Right atrium auricular region (tissue), 2 donors: ENCODE data around the gene IQSEC2. TPM values are rescaled to one million over a fixed set of nuclear protein-coding genes. Genes with fewer than 3 reads are reported as not detected.

Experiments
- DNase-seq: peaks from one replicate; pipeline ENCODE4 v3.0.0-alpha.2; 2019; ENCODE audit warnings: low spot score
- H3K27ac ChIP-seq, 2 donors: fragments of 200-600 bp; sonication (generic); 1 replicate in 1 of 2; 2 replicates in 1 of 2; pipeline ENCODE4 v1.5.1; 2016 to 2019
- H3K27me3 ChIP-seq, 2 donors: fragments of 200-600 bp; sonication (generic); one replicate each; pipeline versions ENCODE4 v1.5.1 to v1.6.0; 2017 to 2019
- H3K36me3 ChIP-seq: fragments of 200-600 bp; sonication (generic); one replicate; pipeline ENCODE4 v1.5.1; 2016
- H3K4me1 ChIP-seq, 2 donors: fragments of 200-600 bp; sonication (generic); one replicate each; pipeline versions ENCODE4 v1.5.1 to v1.6.0; 2017 to 2019
- H3K4me3 ChIP-seq, 2 donors: fragments of 200-600 bp; sonication (generic); 1 replicate in 1 of 2; 2 replicates in 1 of 2; pipeline ENCODE4 v1.5.1; 2017 to 2019; ENCODE audit warnings: mild to moderate bottlenecking in 1 of 2, moderate library complexity in 1 of 2
- H3K9me3 ChIP-seq, 2 donors: fragments of 200-600 bp; sonication (generic); one replicate each; pipeline ENCODE4 v1.5.1; 2019
- total RNA-seq, 2 donors: library from RNA; depleted of rRNA; stranded (reverse); fragments of >200 nt; gene quantifications; one replicate each; pipeline ENCODE4 v1.1.0, GENCODE V29; 2016
- TF ChIP-seq, protein P1 (sequence below), 2 donors: fragments of 200-600 bp; sonication (generic); IDR thresholded peaks; one replicate each; pipeline ENCODE4 v1.5.1; 2019; ENCODE audit warnings: antibody characterized with exemption in 2 of 2

Gene IQSEC2
- total RNA-seq, 2 donors from 2014 or later: 10.7 to 13.4 TPM

DNA sequence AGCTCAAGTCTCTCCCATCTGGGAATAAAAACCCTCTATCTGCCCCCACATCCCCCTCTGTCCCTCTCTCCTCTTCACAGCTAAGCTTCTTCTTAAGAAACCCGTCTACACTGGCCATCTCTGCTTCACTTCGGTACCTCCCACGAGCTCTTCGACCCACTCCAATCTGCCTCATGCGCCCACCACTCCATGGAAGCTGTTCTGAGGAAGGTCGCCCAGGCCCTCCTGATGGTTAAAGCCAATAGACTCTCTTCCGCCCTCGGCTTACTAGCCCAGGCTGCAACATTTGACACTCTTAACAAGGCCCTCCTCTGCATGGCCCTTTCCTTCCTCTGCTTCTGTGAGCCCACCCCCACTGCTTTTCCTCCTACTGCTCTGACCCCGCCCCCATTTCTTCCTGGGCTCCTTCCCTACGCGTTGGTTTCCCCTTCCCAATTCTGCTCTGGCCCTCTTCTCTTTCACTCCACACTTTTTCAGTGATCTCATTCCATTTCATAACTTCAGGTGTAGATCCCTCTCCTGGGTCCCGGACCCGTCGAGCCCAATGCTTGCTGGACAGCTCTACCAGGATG lies 11.8 kb downstream of the IQSEC2 start:
- DNase-seq: no peak
- no peak overlapping the region for H3K4me3 ChIP-seq
- no peaks in the 10 kb centered on the region for H3K36me3 ChIP-seq
- no peaks in the 10 kb centered on the region for H3K4me1 ChIP-seq
- H3K27ac ChIP-seq: no peak overlapping the region
- TF ChIP-seq, protein P1, sequence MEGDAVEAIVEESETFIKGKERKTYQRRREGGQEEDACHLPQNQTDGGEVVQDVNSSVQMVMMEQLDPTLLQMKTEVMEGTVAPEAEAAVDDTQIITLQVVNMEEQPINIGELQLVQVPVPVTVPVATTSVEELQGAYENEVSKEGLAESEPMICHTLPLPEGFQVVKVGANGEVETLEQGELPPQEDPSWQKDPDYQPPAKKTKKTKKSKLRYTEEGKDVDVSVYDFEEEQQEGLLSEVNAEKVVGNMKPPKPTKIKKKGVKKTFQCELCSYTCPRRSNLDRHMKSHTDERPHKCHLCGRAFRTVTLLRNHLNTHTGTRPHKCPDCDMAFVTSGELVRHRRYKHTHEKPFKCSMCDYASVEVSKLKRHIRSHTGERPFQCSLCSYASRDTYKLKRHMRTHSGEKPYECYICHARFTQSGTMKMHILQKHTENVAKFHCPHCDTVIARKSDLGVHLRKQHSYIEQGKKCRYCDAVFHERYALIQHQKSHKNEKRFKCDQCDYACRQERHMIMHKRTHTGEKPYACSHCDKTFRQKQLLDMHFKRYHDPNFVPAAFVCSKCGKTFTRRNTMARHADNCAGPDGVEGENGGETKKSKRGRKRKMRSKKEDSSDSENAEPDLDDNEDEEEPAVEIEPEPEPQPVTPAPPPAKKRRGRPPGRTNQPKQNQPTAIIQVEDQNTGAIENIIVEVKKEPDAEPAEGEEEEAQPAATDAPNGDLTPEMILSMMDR (IDR thresholded peaks at IDR 0.05): no peak
- peaks cover 0 to 4% of the 10 kb centered on the region in 2 donors for H3K27me3 ChIP-seq
- H3K9me3 ChIP-seq: no peaks in the 10 kb centered on the region

DNA sequence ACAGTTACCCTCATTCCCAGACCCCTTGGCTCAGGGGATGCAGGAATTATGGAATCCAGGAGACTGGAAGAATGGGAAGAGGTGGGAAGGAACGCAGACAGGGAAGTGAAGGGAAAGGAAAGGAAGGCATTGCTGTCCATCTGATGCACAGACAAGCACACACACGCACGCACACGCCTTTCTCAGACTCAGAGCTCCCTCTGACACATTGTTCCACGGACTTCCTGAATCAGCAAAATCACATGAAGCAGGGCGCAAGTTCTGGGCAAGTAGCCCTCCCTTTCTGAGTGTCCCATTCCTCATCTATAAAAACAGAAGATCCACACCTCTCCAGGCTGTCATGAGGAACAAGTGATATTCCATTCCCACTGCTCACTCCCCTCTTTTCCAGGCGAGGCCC lies 13.2 kb downstream of the IQSEC2 start:
- no peak for DNase-seq
- peaks cover 0 to 4% of the 10 kb centered on the region in 2 donors for H3K27me3 ChIP-seq
- TF ChIP-seq, protein P1 (IDR thresholded peaks at IDR 0.05): no peak

DNA sequence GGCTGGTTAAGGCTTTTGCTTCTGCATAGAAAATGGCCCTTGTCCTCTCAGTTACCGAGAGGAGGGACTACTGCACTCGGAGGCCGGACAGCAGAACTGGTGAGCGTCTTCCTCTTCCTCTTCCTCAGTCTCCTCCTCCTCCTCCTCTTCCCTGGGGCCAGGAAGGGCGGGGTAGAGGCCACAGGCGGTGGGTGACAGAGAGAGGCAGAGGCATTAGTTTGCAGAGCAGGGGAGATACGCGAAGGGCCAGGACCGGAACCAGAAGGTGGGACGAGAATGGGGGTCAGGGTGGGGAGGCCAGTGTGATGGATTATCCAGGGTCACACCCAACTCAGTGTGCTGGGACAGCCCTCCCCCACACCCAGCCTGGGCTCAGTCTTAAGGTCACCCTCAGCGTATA lies 14.5 kb downstream of the IQSEC2 start:
- Histone ChIP-seq H3K4me1 (no peaks in the 10 kb centered on the region), H3K4me3 (no peak overlapping the region), H3K36me3 (no peaks in the 10 kb centered on the region), H3K27ac (no peak overlapping the region), H3K27me3 (no peaks in the 10 kb centered on the region), H3K9me3 (no peaks in the 10 kb centered on the region)
- no peak for DNase-seq
- TF ChIP-seq, protein P1 (IDR thresholded peaks at IDR 0.05): no peak

More for the DNA sequence above, 13.2 kb downstream of the IQSEC2 start:
- no peak overlapping the region for H3K27ac ChIP-seq
- H3K9me3 ChIP-seq: no peaks in the 10 kb centered on the region
- no peak overlapping the region for H3K4me3 ChIP-seq
- H3K4me1 ChIP-seq: no peaks in the 10 kb centered on the region
- H3K36me3 ChIP-seq: no peaks in the 10 kb centered on the region

DNA sequence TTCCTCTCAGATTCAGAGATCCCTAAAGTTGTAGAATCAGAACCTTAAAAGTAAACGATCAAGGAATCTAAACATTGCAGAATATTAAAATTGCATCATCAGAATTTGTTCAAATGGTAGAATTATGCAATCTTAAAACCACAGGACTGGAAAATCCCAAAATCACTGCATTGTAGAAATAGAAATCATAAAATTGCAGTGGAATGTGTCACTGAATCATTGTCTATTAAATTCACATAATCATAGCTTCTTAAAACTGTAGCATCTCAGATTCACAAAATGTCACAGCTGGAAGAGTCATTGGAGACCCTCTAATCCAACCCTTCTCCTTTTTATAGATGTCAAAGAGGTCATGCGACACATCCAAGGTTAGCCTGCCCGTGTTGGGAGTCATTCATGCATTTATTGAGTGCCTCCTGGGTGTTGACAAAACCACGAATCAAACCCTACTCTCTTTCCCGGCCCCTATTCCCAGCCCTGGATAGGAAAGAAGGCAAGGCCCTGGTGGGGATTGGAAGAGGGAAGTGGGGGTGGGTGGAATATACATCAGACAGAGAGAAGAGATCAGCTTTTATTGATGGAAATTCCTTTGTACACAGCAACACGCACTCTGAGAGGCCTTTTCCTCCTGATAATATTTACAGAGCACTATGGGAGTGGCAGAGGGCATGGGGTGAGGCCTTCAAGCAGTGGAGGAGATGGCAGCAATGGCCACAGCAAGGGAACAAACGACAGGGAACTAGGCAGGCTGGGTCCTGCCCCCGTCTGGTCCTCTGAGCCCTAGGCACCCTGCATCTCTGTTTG lies 15.4 kb downstream of the IQSEC2 start:
- no peak overlapping the region for H3K4me3 ChIP-seq

DNA sequence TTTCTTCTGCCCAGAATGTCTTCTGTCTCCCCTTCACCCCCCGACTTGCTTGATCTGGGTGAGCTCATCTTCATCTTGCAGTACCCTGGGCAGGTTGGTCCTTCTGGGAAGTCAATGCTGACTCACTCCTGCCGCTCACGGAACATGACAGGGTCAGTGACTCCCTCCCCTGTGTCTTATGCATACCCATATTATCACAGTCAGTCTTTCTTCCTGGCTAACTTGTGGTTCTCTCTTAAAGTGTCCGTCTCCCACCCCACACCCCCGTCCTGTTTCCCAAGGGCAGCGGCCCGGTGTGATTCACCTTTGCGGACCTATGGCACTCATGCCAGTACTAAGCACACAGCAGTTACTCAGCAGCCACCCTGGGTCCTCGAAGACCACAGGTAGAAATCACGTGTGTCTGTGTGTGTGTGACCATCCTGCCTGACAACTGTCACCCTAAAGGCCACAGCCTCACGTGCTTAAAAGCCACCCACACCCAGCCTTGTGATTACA lies 17.7 kb downstream of the IQSEC2 start:
- no peaks in the 10 kb centered on the region for H3K36me3 ChIP-seq
- no peaks in the 10 kb centered on the region for H3K9me3 ChIP-seq
- DNase-seq: no peak

More for the DNA sequence above, 15.4 kb downstream of the IQSEC2 start:
- TF ChIP-seq, protein P1 (IDR thresholded peaks at IDR 0.05): no peak
- H3K27me3 ChIP-seq: no peaks in the 10 kb centered on the region
- no peaks in the 10 kb centered on the region for H3K9me3 ChIP-seq
- H3K4me1 ChIP-seq: no peaks in the 10 kb centered on the region
- no peaks in the 10 kb centered on the region for H3K36me3 ChIP-seq
- no peak overlapping the region for H3K27ac ChIP-seq
- DNase-seq: no peak

More for the DNA sequence above, 17.7 kb downstream of the IQSEC2 start:
- Histone ChIP-seq H3K4me3 (no peak overlapping the region), H3K27me3 (no peaks in the 10 kb centered on the region), H3K4me1 (no peaks in the 10 kb centered on the region), H3K27ac (no peak overlapping the region)
- TF ChIP-seq, protein P1 (IDR thresholded peaks at IDR 0.05): no peak
